Measurements from ENCODE around the gene PPP1R1C.

The PPP1R1C gene

DNA sequence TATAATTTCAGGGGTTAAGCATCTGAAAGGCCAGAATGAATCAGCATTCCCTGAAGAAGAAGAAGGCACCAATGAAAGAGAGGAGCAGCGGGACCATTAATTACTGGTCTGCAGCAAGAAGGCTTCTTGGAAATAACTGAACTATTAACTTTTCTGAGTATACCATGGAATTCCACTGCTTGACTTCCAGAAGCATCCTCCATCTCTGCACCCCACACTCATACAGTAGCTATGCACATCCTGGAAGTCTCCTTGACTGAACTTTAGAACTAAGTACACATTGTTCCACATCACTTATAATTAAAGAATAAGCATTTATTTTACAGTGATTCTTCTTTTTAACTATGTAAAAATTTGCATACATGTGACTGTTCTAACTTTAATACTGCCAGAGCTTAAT lies 131.5 kb downstream of the PPP1R1C start:
- DNase-seq: no peak

- no peak for DNase-seq
These were observed 143.4 kb downstream of the PPP1R1C start for GRCh38 chr2:182128821-182129707.

- no peak for DNase-seq
These were observed 147.0 kb downstream of the PPP1R1C start for GRCh38 chr2:182132605-182133004.

DNA sequence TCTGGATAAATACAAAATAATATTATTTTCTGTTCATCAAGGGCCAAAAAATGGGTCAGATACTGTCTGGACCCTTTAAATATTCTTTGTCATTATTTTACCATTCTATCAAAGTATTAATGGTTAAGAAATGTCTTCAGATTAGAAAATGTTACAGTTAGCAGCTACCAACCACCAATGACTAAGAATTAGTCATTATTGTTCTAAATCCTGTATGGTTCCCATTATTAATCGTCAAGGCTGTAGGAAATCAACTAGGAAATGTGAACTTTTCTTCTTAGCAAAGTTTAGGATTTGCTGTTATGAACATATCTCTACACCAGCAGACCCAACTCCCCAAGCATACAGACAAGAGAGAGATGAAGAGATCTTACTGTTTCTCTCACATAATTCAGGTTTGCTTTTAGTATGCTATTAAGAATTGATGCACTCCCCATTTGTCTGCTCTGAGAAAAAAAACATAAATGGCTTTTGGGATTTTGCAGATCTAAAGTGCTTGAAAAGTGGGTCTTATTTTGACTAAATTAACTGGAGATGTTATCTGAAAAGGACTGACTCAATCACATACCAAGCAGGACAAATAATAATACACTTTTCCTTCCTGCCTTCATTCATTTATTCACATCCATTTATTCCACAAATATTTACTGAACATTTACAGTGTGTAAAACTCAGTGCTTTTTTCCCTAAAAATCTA lies 147.7 kb downstream of the PPP1R1C start:
- DNase-seq: no peak

- DNase-seq: no peak
These were observed 148.5 kb downstream of the PPP1R1C start for GRCh38 chr2:182134201-182134600.

- DNase-seq: no peak
These were observed 156.4 kb downstream of the PPP1R1C start for GRCh38 chr2:182142062-182142461.

DNA sequence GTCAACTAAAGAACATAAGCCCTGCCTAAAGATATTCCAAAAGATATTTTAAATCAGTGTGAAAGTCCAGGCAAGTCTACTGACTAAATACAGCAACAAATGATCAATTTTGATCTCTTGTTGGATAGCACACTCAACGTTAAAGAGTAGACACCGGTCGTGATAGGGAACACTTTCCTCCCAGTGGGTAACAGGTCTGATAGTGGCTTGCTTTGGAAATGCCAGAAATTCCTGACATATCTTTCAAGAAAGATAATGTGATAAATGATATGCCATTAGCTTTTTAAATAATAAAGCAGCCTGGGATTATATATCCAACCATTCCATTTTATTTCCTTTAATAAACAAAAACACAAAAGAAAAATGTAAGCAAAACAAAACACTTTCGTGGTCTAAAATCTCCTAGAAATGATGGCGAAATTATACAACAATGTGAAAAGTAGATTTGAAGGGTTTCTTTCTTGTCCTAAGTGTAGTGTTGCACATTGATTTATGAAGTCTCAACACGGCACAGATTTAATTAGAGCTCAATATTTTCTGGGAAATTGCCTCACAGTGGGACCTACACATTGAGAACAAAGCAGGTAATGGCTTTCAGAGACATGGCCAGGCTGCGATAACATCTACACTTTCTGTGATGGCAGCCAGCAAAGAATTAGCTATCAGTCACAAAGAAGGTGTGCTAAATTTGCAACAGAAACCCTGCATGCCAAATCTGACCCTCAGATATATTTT lies 158.6 kb downstream of the PPP1R1C start:
- DNase-seq: no peak

DNA sequence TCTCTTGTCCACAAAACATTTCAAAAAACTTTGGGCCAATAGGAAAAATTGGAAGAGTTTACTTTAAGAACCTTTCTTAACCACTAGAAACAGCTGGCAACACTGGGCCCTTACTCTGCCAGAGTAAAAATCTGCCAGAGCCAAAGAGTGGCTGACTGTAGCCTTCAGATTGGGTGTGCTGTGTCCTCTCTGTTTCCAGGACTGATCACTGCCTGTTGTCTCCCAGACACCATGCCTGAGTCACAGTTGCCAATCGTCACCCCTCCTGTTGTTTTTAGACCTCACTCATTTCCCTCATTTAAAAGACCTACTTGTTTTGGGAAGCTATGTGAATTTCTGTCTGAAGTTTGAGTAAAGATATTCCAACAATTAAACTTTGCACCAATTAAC lies 159.1 kb downstream of the PPP1R1C start:
- no peak for DNase-seq

DNA sequence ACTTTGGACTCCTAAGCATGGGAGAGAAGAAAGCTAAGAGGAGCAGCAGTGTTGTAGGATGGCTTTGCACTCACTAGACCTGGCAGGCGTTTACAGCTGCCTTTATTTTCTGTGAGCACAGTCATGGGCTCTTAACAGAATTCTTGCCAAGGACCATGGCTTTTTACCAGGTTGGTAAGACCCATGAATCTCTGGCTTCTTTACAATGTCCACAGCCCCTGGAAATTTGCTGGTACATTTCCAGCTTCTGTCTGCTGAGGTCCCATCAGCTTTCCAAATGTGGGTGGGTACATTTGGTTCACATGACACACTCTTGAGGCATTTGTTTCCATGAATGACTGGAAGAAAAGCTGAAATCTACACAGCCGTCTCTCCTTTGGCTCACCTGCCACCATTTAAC lies 162.7 kb downstream of the PPP1R1C start:
- DNase-seq: no peak

DNA sequence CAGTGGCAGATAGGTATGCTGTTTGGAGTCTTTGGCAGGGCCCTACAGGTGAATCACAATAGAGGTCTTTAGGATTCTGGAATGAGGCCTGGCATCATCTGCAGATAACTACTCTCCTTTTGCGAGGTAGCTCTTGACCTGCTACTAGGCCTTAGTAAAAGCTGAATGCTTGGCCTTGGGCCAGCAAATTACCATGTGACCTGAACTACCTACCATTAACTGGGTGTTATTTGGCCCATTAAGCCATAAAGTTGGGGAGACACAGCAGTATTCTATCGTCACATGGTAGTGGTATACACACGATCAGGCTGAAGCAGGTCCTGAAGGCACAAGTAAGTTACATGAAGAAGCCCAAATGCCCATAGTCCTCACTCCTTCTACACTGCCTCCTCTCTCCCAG lies 178.2 kb downstream of the PPP1R1C start:
- no peak for DNase-seq

DNA sequence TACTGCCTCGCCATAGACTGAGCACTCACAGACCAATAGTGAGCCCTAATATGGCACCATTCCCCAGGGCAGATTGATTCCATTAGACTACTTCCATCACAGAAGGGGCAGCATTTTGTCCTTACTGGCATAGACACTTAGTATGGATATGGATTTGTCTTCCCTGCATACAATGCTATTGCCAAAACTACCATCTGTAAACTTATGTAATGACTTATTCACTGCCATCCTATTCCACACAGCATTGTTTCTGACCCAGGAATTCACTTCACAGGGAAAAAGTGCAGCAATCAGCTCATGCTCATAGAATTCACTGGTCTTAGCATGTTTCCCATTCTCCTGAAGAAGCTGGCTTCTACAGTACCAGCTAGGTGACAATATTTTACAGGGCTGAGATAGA lies 179.0 kb downstream of the PPP1R1C start:
- no peak for DNase-seq

DNA sequence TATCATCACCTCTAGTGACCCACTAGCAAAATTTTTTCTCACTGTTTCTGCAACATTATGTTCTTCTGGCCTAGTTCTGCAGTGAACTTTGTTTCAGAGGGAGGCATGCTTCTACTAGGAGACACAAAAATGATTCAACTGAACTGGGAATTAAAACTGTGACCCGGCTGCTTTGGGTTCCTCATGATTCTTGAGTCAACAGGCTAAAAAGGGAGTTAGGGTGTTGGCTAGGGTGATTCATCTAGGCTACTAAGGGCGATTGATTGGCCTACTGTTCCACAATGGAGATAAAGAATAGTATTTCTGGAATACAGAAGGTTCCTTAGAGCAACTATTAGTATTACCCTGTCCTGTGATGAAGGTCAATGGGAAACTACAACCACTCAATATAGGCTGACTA lies 179.5 kb downstream of the PPP1R1C start:
- no peak for DNase-seq

GRCh38 chr2:182166406-182166805 lies 180.8 kb downstream of the PPP1R1C start:
- DNase-seq: no peak

- no peak for DNase-seq
These were observed 181.2 kb downstream of the PPP1R1C start for GRCh38 chr2:182166841-182167240.

All from NCI-H1092 treated with DMSO at 0.1 percent for 48 hours (cell line).